H1 (cell line): ENCODE results near the gene RND2.
A peak's percentile ranks its signal among the peaks of the same experiment; 100 is the strongest.

ENCODE experiments used
- BCL11A ChIP-seq, 2 experiments: IDR thresholded peaks; one replicate each; pipeline ENCODE4 v1.6.1; 2011; ENCODE audit warnings: low read depth in 2 of 2, low read length in 2 of 2, mild to moderate bottlenecking in 2 of 2
- CHD2 ChIP-seq: IDR thresholded peaks from 2 replicates; pipeline ENCODE4 v1.6.1; 2012; ENCODE audit warnings: low read length, improper control_type of control experiment
- EZH2 ChIP-seq: fragments of 200-600 bp; sonication (generic); IDR thresholded peaks from 2 replicates; pipeline ENCODE4 v1.7.1; 2012; ENCODE audit warnings: low read depth, mild to moderate bottlenecking, moderate library complexity, low read length, inconsistent platforms; ENCODE audit not compliant: severe bottlenecking
- POLR2A ChIP-seq, 2 experiments: IDR thresholded peaks; 1 replicate in 1 of 2; 2 replicates in 1 of 2; pipeline ENCODE4 v1.6.1; 2011; ENCODE audit warnings: low read depth in 2 of 2, low read length in 2 of 2, mild to moderate bottlenecking in 2 of 2; ENCODE audit errors: control extremely low read depth in 1 of 2
- POLR2AphosphoS5 ChIP-seq: IDR thresholded peaks from 2 replicates; pipeline ENCODE4 v1.6.1; 2011; ENCODE audit warnings: low read depth, low read length
- POU5F1 ChIP-seq: IDR thresholded peaks from 2 replicates; pipeline ENCODE4 v1.6.1; 2011; ENCODE audit warnings: low read depth, mild to moderate bottlenecking, low read length, moderate library complexity
- SAP30 ChIP-seq: fragments of 300-600 bp; sonication (generic); IDR thresholded peaks from 2 replicates; pipeline ENCODE4 v1.7.1; 2012; ENCODE audit warnings: low read length, moderate library complexity, mild to moderate bottlenecking, inconsistent platforms; ENCODE audit not compliant: insufficient read depth, insufficient replicate concordance
- SIN3A ChIP-seq, 2 experiments: IDR thresholded peaks in 1 of 2; conservative IDR thresholded peaks in 1 of 2; 2 replicates each; pipeline ENCODE4 v1.6.1; 2011 to 2012; ENCODE audit warnings: low read length in 2 of 2, improper control_type of control experiment in 1 of 2, low read depth in 1 of 2, mild to moderate bottlenecking in 1 of 2
- SP4 ChIP-seq: IDR thresholded peaks from 2 replicates; pipeline ENCODE4 v1.6.1; 2012; ENCODE audit warnings: low read length, inconsistent platforms
- TBP ChIP-seq: IDR thresholded peaks from 2 replicates; pipeline ENCODE4 v1.6.1; 2011; ENCODE audit warnings: low read depth, low read length, improper control_type of control experiment
- YY1 ChIP-seq: IDR thresholded peaks from 2 replicates; pipeline ENCODE4 v1.6.1; 2011; ENCODE audit warnings: low read depth, mild to moderate bottlenecking, low read length
- ZNF274 ChIP-seq: IDR thresholded peaks from 2 replicates; pipeline ENCODE4 v1.7.0; 2012; ENCODE audit warnings: low read length, borderline replicate concordance; ENCODE audit errors: extremely low read depth
- TF ChIP-seq, protein P1 (sequence below): IDR thresholded peaks from 2 replicates; pipeline ENCODE4 v1.6.1; 2011; ENCODE audit warnings: low read depth, mild to moderate bottlenecking, low read length; ENCODE audit not compliant: insufficient read depth
- TF ChIP-seq, protein P2 (sequence below), 3 experiments: IDR thresholded peaks; 1 replicate in 2 of 3; 2 replicates in 1 of 3; pipeline versions ENCODE4 v1.5.1 to v1.6.1; 2011; ENCODE audit warnings: low read length in 3 of 3, mild to moderate bottlenecking in 3 of 3, inconsistent platforms in 2 of 3, low read depth in 1 of 3, moderate library complexity in 1 of 3; ENCODE audit not compliant: insufficient read depth in 1 of 3; ENCODE audit errors: control extremely low read depth in 1 of 3

DNA sequence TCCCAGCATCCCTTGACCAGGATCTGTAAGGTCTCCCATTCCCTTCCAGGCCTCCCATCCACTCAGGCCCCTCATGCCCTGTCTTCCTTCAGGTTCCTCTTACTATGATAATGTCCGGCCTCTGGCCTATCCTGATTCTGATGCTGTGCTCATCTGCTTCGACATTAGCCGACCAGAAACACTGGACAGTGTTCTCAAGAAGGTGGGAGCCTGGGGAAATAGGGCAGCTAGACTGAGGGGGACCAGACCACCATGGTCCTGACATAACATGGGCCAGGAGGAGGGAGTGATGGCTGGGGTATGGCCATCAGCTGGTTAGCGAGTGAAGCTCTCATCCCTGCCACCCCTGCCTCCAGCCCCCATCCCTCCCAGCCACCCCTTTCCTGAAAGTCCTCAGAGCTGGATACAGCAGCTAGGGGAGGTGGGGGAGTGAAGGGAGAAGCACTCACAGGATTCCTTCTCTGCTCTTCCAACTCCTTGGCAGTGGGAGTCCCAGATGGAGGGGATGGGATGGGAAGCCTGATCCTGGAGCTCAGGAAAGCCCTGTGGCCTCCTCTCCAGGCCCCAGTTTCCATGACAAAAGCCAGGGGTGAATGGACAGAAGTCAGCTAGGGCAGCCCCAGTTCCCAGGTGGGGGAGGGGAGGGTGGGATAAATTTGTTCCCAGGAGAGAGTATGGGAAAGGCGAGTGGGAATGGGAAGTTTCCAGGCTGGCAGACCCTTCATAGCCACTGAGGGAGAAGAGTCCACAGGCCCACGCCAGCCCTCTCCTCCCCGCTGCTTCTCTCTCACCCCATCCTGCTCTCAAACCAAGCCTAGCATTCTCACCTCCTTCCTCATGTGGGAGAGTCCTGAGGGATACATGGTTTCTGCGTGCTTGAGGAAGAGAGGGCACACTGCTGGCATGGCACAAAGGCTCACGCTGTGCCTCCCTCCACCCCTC, 2.3 kb downstream of the RND2 start:
- 0 out of 2 replicates have a peak, but pooled peaks have one; percentile 22 for TF ChIP-seq POLR2AphosphoS5
- no peak for TF ChIP-seq SP4
- TF ChIP-seq ZNF274: no peak
- TF ChIP-seq, protein P1, sequence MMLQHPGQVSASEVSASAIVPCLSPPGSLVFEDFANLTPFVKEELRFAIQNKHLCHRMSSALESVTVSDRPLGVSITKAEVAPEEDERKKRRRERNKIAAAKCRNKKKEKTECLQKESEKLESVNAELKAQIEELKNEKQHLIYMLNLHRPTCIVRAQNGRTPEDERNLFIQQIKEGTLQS: no peak
- TF ChIP-seq SIN3A (conservative IDR thresholded peaks at IDR 0.05 in 1 of 2, IDR thresholded peaks at IDR 0.05 in 1 of 2; ENCODE audit: low read depth in 1 of 2, low read length in 2 of 2): no peak; a peak in 1 of 4 replicates
- no peak for TF ChIP-seq EZH2
- TF ChIP-seq, protein P2, sequence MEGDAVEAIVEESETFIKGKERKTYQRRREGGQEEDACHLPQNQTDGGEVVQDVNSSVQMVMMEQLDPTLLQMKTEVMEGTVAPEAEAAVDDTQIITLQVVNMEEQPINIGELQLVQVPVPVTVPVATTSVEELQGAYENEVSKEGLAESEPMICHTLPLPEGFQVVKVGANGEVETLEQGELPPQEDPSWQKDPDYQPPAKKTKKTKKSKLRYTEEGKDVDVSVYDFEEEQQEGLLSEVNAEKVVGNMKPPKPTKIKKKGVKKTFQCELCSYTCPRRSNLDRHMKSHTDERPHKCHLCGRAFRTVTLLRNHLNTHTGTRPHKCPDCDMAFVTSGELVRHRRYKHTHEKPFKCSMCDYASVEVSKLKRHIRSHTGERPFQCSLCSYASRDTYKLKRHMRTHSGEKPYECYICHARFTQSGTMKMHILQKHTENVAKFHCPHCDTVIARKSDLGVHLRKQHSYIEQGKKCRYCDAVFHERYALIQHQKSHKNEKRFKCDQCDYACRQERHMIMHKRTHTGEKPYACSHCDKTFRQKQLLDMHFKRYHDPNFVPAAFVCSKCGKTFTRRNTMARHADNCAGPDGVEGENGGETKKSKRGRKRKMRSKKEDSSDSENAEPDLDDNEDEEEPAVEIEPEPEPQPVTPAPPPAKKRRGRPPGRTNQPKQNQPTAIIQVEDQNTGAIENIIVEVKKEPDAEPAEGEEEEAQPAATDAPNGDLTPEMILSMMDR (IDR thresholded peaks at IDR 0.05; ENCODE audit: control extremely low read depth in 1 of 3, insufficient read depth in 1 of 3, low read depth in 1 of 3, low read length in 3 of 3): no peak
- TF ChIP-seq TBP: peak; percentile 26; the same call in 1 of the 2 replicates
- TF ChIP-seq CHD2: no peak
- no peak for TF ChIP-seq YY1
- TF ChIP-seq POLR2A (IDR thresholded peaks at IDR 0.05; ENCODE audit: control extremely low read depth in 1 of 2, low read depth in 2 of 2, low read length in 2 of 2): no peak
- no peak for TF ChIP-seq BCL11A (IDR thresholded peaks at IDR 0.05; ENCODE audit: low read depth in 2 of 2, low read length in 2 of 2)
- TF ChIP-seq POU5F1: peak; percentile 91
- TF ChIP-seq SAP30: no peak
